ENCODE measurements around the gene NANS.

GRCh38 chr9:98087420-98088354 is 31.2 kb downstream of the NANS start:
- no peak for TF ChIP-seq CTCF (IDR thresholded peaks at IDR 0.05)
- TF ChIP-seq ZFX (IDR thresholded peaks at IDR 0.05; ENCODE audit: borderline replicate concordance) = no peak
